Measurements from ENCODE around the gene DMPK. TPM values are rescaled to one million over a fixed set of nuclear protein-coding genes. Genes with fewer than 3 reads are reported as not detected.

Gene DMPK
- total and polyA plus RNA-seq, 9 of the 15 experiments (the other 6 are each of a cell fraction or from before 2014, with no cell fraction given) = 0.24 to 31.3 (median 7.3) TPM

DNA sequence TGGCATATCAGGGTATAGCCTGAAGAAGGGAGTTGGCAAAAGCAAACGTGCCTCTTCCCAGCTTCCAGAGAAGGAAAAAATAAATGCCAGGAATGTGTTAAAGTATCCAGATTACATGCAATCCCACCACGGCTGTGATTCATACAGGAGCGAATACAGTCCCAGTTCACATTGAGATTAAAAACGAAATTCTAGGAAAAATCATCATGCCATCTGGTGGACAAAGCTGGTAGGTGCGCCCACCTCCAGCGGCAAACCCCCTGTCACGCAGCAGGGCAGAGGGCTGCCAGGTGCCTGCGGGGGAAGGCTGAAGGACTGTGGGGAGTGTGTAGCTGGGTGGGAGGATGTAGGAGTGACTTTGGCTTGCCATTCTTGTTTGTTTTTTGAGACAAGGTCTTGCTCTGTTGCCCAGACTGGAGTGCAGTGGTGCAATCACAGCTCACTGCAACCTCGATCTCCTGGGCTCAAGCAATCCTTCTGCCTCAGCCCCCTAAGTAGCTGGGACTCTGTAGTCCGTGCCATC is 16.8 kb upstream of the DMPK start (continued):
- TF ChIP-seq, protein P1, sequence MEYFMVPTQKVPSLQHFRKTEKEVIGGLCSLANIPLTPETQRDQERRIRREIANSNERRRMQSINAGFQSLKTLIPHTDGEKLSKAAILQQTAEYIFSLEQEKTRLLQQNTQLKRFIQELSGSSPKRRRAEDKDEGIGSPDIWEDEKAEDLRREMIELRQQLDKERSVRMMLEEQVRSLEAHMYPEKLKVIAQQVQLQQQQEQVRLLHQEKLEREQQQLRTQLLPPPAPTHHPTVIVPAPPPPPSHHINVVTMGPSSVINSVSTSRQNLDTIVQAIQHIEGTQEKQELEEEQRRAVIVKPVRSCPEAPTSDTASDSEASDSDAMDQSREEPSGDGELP (CRISPR knock-in tag; IDR thresholded peaks at IDR 0.05; ENCODE audit: borderline replicate concordance) = peak; percentile 41; the same call in 1 of the 2 replicates
- TF ChIP-seq NCOR1 (IDR thresholded peaks at IDR 0.05) (no peak), ADNP (tag; IDR thresholded peaks at IDR 0.05) (no peak), SMC3 (conservative IDR thresholded peaks at IDR 0.05; ENCODE audit: insufficient read depth, low read depth, low read length) (peak; percentile 66; the same call in 1 of the 2 replicates), STAT5A (IDR thresholded peaks at IDR 0.05; ENCODE audit: borderline replicate concordance, low read length) (peak; percentile 38; the same call in 1 of the 2 replicates), ZBTB7A (IDR thresholded peaks at IDR 0.05; ENCODE audit: borderline replicate concordance, control insufficient read depth, low read depth, low read length) (peak; percentile 78), POLR2H (tag; IDR thresholded peaks at IDR 0.05; ENCODE audit: low read depth) (no peak), GABPB2 (CRISPR knock-in tag; conservative IDR thresholded peaks at IDR 0.05) (no peak), HMGXB4 (CRISPR knock-in tag; IDR thresholded peaks at IDR 0.05) (no peak), SLC30A9 (CRISPR knock-in tag; IDR thresholded peaks at IDR 0.05) (no peak), NBN (IDR thresholded peaks at IDR 0.05; ENCODE audit: low read depth) (no peak), NCOA6 (IDR thresholded peaks at IDR 0.05) (no peak), LCOR (CRISPR knock-in tag; IDR thresholded peaks at IDR 0.05) (no peak), NFRKB (IDR thresholded peaks at IDR 0.05; ENCODE audit: low read depth) (no peak), CTCF (IDR thresholded peaks at IDR 0.05 in 2 of 3, conservative IDR thresholded peaks at IDR 0.05 in 1 of 3; ENCODE audit: insufficient read depth in 2 of 3, low read depth in 1 of 3, low read length in 3 of 3) (peak; percentile 72 to 82 (median 77)), CTBP1 (IDR thresholded peaks at IDR 0.05; ENCODE audit: borderline replicate concordance) (0 out of 2 replicates have a peak, but pooled peaks have one; percentile 25), ZBTB1 (CRISPR knock-in tag; IDR thresholded peaks at IDR 0.05; ENCODE audit: borderline replicate concordance, low read depth) (no peak), SNIP1 (IDR thresholded peaks at IDR 0.05; ENCODE audit: low read depth) (no peak), NRF1 (conservative IDR thresholded peaks at IDR 0.05 in 1 of 2, IDR thresholded peaks at IDR 0.05 in 1 of 2) (peak in 1 of 2 experiments; percentile 38; a peak in 1 of 4 replicates), RAD21 (CRISPR knock-in tag; conservative IDR thresholded peaks at IDR 0.05 in 1 of 2, IDR thresholded peaks at IDR 0.05 in 1 of 2) (peak; percentile 41 to 64), TRIM28 (IDR thresholded peaks at IDR 0.05) (no peak), WHSC1 (IDR thresholded peaks at IDR 0.05; ENCODE audit: low read length) (no peak)
- TF ChIP-seq, protein P2, sequence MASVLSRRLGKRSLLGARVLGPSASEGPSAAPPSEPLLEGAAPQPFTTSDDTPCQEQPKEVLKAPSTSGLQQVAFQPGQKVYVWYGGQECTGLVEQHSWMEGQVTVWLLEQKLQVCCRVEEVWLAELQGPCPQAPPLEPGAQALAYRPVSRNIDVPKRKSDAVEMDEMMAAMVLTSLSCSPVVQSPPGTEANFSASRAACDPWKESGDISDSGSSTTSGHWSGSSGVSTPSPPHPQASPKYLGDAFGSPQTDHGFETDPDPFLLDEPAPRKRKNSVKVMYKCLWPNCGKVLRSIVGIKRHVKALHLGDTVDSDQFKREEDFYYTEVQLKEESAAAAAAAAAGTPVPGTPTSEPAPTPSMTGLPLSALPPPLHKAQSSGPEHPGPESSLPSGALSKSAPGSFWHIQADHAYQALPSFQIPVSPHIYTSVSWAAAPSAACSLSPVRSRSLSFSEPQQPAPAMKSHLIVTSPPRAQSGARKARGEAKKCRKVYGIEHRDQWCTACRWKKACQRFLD (CRISPR knock-in tag; IDR thresholded peaks at IDR 0.05) = no peak

Measured in K562 (cell line).